ENCODE measurements around the gene FAM78B. TPM values are rescaled to one million over a fixed set of nuclear protein-coding genes. Genes with fewer than 3 reads are reported as not detected.

FAM78B gene
- total and polyA plus RNA-seq, 8 donors, result 0.44 to 8.0 (median 0.89) TPM; not detected in 2

DNA sequence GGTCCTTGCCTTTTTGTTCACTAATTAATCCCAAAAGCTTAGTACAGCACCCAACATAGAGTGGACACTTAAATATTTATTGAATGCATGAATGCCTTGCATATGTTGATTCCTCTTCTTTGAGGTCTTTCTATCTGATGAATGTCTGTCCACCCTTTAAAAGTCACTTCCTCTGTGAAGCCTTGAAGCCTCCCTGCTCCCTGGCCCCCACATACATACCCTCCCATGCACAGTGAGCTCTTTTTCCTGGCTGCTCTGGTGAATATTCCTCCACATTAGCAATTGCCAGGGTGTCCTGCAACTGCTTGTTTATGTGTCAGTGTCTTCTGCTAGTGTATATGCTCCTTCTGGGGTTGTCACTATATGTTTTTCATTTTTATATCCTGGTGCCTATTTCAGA, 8.2 kb upstream of the FAM78B start:
- Histone ChIP-seq H3K36me3 (no peaks in the 10 kb centered on the region), H3K4me3 (no peak overlapping the region), H3K27me3 (peaks cover 0 to 11% (median 0%) of the 10 kb centered on the region in 3 donors), H3K27ac (no peak overlapping the region), H3K4me1 (no peaks in the 10 kb centered on the region), H3K9me3 (no peaks in the 10 kb centered on the region)
- intact Hi-C loops (cut with DNase I; ENCODE audit: low total_unique reads), result no loop called here
- DNase-seq, result no peak
- no peak for TF ChIP-seq POLR2AphosphoS5 (IDR thresholded peaks at IDR 0.05)
- TF ChIP-seq CTCF (IDR thresholded peaks at IDR 0.05), result no peak
- TF ChIP-seq POLR2A (IDR thresholded peaks at IDR 0.05), result no peak
- no peak for TF ChIP-seq EP300 (IDR thresholded peaks at IDR 0.05)

DNA sequence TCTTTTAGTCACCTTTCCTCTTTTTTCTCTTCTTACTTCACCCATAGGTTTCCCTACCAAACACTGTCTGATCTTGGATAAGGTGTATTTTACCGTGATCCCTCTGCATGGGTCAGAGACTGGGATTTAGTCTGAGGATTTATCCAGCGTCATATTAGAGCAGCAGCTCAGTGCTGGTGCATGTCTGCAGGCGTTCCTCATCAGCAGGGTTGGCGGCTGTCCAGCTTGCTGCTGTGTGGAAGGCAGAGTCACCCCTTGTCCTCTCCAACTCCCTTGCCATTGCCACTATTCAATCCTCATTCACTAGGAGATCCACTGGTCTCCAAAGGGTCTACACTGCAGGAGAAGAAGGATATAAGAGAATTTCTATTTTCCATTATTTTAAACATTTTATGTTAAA, 7.3 kb upstream of the FAM78B start:
- no peaks in the 10 kb centered on the region for H3K9me3 ChIP-seq
- TF ChIP-seq EP300 (IDR thresholded peaks at IDR 0.05), result no peak
- TF ChIP-seq POLR2AphosphoS5 (IDR thresholded peaks at IDR 0.05), result no peak
- no peak for TF ChIP-seq POLR2A (IDR thresholded peaks at IDR 0.05)
- no peak for TF ChIP-seq CTCF (IDR thresholded peaks at IDR 0.05)
- H3K27me3 ChIP-seq, result peaks cover 0 to 11% (median 0%) of the 10 kb centered on the region in 3 donors
- no peak overlapping the region for H3K4me3 ChIP-seq
- intact Hi-C loops (cut with DNase I; ENCODE audit: low total_unique reads), result no loop called here
- H3K27ac ChIP-seq, result no peak overlapping the region
- H3K36me3 ChIP-seq, result no peaks in the 10 kb centered on the region
- H3K4me1 ChIP-seq, result no peaks in the 10 kb centered on the region
- 51 to 66% (median 56%) methylated on average over 4 of the region's 4 CpGs for WGBS, 5 donors
- DNase-seq, result peak; percentile 31 to 51

GRCh38 chr1:166172106-166172505, 5.3 kb upstream of the FAM78B start:
- Histone ChIP-seq H3K27me3 (peaks cover 0 to 13% (median 0%) of the 10 kb centered on the region in 3 donors), H3K4me1 (peaks cover 0 to 12% (median 8%) of the 10 kb centered on the region in 4 donors), H3K9me3 (no peaks in the 10 kb centered on the region), H3K36me3 (no peaks in the 10 kb centered on the region), H3K4me3 (no peak overlapping the region), H3K27ac (no peak overlapping the region)
- intact Hi-C loops (cut with DNase I; ENCODE audit: low total_unique reads), result no loop called here
- WGBS, 5 donors, result 44 to 59% (median 50%) methylated on average over 2 of the region's 2 CpGs
- TF ChIP-seq EP300 (IDR thresholded peaks at IDR 0.05), result no peak
- TF ChIP-seq POLR2AphosphoS5 (IDR thresholded peaks at IDR 0.05), result no peak
- TF ChIP-seq POLR2A (IDR thresholded peaks at IDR 0.05), result no peak
- TF ChIP-seq CTCF (IDR thresholded peaks at IDR 0.05), result no peak
- no peak for DNase-seq

- no peak overlapping the region for H3K4me3 ChIP-seq
- TF ChIP-seq POLR2A (IDR thresholded peaks at IDR 0.05) (no peak), CTCF (IDR thresholded peaks at IDR 0.05) (no peak), POLR2AphosphoS5 (IDR thresholded peaks at IDR 0.05) (no peak), EP300 (IDR thresholded peaks at IDR 0.05) (no peak)
- intact Hi-C loops (cut with DNase I; ENCODE audit: low total_unique reads), result no loop called here
- no peaks in the 10 kb centered on the region for H3K36me3 ChIP-seq
- peaks cover 0 to 20% (median 0%) of the 10 kb centered on the region in 3 donors for H3K27me3 ChIP-seq
- WGBS, 5 donors, result 38 to 54% (median 45%) methylated on average over 2 of the region's 2 CpGs
- peaks cover 6 to 16% (median 13%) of the 10 kb centered on the region in 4 donors for H3K4me1 ChIP-seq
- H3K27ac ChIP-seq, result no peak overlapping the region
- peak in 1 of 2 donors; percentile 26 for DNase-seq
- no peaks in the 10 kb centered on the region for H3K9me3 ChIP-seq
Measured at GRCh38 chr1:166170726-166171125, 3.9 kb upstream of the FAM78B start.

Measured in stomach (tissue), 9 donors.